Breast epithelium (tissue), 3 donors: ENCODE measurements around the gene OTUD5.

Source experiments
- POLR2A ChIP-seq: fragments of 450-650 bp; IDR thresholded peaks from one replicate; pipeline ENCODE4 v1.6.1; 2016; ENCODE audit warnings: antibody characterized with exemption, mild to moderate bottlenecking, moderate library complexity
- POLR2AphosphoS5 ChIP-seq, 3 donors: sonication (generic); formaldehyde crosslinking; IDR thresholded peaks; one replicate each; pipeline ENCODE4 v1.6.1; 2017; ENCODE audit warnings: antibody characterized with exemption in 3 of 3
- TF ChIP-seq, protein P1 (sequence below), 3 donors: fragments of 450-650 bp; IDR thresholded peaks; one replicate each; pipeline ENCODE4 v1.5.1; 2016 to 2017; ENCODE audit warnings: antibody characterized with exemption in 3 of 3, mild to moderate bottlenecking in 3 of 3, moderate library complexity in 3 of 3

DNA sequence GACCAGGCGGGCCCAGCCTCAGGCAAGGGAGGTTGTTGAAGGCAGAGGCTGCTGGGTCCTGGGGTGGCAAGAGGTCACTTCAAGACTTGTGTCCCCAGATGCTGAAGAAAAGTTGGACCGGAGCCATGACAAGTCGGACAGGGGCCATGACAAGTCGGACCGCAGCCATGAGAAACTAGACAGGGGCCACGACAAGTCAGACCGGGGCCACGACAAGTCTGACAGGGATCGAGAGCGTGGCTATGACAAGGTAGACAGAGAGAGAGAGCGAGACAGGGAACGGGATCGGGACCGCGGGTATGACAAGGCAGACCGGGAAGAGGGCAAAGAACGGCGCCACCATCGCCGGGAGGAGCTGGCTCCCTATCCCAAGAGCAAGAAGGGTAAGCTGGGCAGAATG, 55.3 kb downstream of the OTUD5 start:
- TF ChIP-seq, protein P1, sequence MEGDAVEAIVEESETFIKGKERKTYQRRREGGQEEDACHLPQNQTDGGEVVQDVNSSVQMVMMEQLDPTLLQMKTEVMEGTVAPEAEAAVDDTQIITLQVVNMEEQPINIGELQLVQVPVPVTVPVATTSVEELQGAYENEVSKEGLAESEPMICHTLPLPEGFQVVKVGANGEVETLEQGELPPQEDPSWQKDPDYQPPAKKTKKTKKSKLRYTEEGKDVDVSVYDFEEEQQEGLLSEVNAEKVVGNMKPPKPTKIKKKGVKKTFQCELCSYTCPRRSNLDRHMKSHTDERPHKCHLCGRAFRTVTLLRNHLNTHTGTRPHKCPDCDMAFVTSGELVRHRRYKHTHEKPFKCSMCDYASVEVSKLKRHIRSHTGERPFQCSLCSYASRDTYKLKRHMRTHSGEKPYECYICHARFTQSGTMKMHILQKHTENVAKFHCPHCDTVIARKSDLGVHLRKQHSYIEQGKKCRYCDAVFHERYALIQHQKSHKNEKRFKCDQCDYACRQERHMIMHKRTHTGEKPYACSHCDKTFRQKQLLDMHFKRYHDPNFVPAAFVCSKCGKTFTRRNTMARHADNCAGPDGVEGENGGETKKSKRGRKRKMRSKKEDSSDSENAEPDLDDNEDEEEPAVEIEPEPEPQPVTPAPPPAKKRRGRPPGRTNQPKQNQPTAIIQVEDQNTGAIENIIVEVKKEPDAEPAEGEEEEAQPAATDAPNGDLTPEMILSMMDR (IDR thresholded peaks at IDR 0.05) = no peak
- TF ChIP-seq POLR2A = no peak
- TF ChIP-seq POLR2AphosphoS5 (IDR thresholded peaks at IDR 0.05) = no peak
